ENCODE data around the gene GNAQ.

GRCh38 chr9:77719321-77719720 is 312.3 kb downstream of the GNAQ start:
- TF ChIP-seq CTCF (optimal IDR thresholded peaks at IDR 0.05 in 1 of 3, IDR thresholded peaks at IDR 0.05 in 1 of 3, conservative IDR thresholded peaks at IDR 0.05 in 1 of 3; ENCODE audit: extremely low read depth in 1 of 3, insufficient read depth in 2 of 3, low read length in 3 of 3) = no peak
- no peak for TF ChIP-seq EZH2 (IDR thresholded peaks at IDR 0.05; ENCODE audit: low read length)

Measured in keratinocyte (primary cell).